ENCODE measurements around the gene ZSCAN30.
"Not testable (repeated sequence)": the region's sequence is repeated elsewhere in the genome, so short reads cannot be mapped to it uniquely, and the experiment has no call there.

GRCh38 chr18:35216611-35217010 lies 73.4 kb downstream of the ZSCAN30 start:
- not testable (repeated sequence) for TF ChIP-seq CTCF, POLR2A (IDR thresholded peaks at IDR 0.05)

Data from vagina (tissue), 2 donors.